Activated B cell treated with CpG ODN at 0.5 μM for 24 hours (primary cell): Measurements from ENCODE around the gene CARD6. TPM values are rescaled to one million over a fixed set of nuclear protein-coding genes. Genes with fewer than 3 reads are reported as not detected.
"Not testable (repeated sequence)": the region's sequence is repeated elsewhere in the genome, so short reads cannot be mapped to it uniquely, and the experiment has no call there.

Experiments
- ATAC-seq: fragments of 200-7000 bp; cut with Tn5 transposase; one replicate; pipeline ENCODE4 v1.10.0; 2021; ENCODE audit warnings: low read depth, mild to moderate bottlenecking, moderate library complexity
- CTCF ChIA-PET: fragments of 350-600 bp; sonication (Branson Sonifier 250); formaldehyde crosslinking; loops from one replicate; lab custom pipeline; 2021; ENCODE audit warnings: antibody characterized with exemption; lab: Charles Lee
- POLR2A ChIA-PET: fragments of 350-600 bp; sonication (Branson Sonifier 250); formaldehyde crosslinking; loops from one replicate; lab custom pipeline; 2021; ENCODE audit warnings: antibody characterized with exemption; lab: Charles Lee
- DNase-seq: peaks from one replicate; pipeline ENCODE4 v3.0.0; 2022
- H3K27ac Mint-ChIP-seq: one replicate; pipeline ENCODE4 v1.8.0; 2020; ENCODE audit warnings: mixed read lengths
- H3K27me3 Mint-ChIP-seq: one replicate; pipeline ENCODE4 v1.8.0; 2021; ENCODE audit warnings: mixed read lengths
- H3K36me3 Mint-ChIP-seq: one replicate; pipeline ENCODE4 v1.8.0; 2021; ENCODE audit warnings: low read depth, mixed read lengths
- H3K4me1 Mint-ChIP-seq: one replicate; pipeline ENCODE4 v1.8.0; 2021; ENCODE audit warnings: mixed read lengths
- H3K4me3 Mint-ChIP-seq: one replicate; pipeline ENCODE4 v1.8.0; 2020; ENCODE audit warnings: mild to moderate bottlenecking, mixed read lengths
- H3K9me3 Mint-ChIP-seq: one replicate; pipeline ENCODE4 v1.8.0; 2020; ENCODE audit warnings: mixed read lengths
- CTCF ChIP-seq: fragments of 200-600 bp; IDR thresholded peaks from one replicate; pipeline ENCODE4 v1.8.0; 2022; ENCODE audit warnings: antibody characterized with exemption, mild to moderate bottlenecking
- intact Hi-C: fragments of 100-400 bp; cut with micrococcal nuclease; formaldehyde crosslinking; loops from one replicate; pipeline ENCODE4 v1.15.1; 2024
- total RNA-seq: library from RNA; stranded (reverse); gene quantifications from 2 replicates; pipeline ENCODE4 v1.2.3, GENCODE V29; 2022

Gene CARD6
- total RNA-seq, 1 donor from 2014 or later = 4.3 TPM

GRCh38 chr5:40846371-40846770 lies 5.2 kb downstream of the CARD6 start:
- Mint-ChIP-seq H3K36me3 (no peaks in the 10 kb centered on the region), H3K27me3 (no peaks in the 10 kb centered on the region), H3K4me1 (peaks cover 15% of the 10 kb centered on the region), H3K27ac (no peak overlapping the region), H3K9me3 (no peaks in the 10 kb centered on the region), H3K4me3 (no peak overlapping the region)
- ChIA-PET CTCF (no interaction called here), POLR2A (no interaction called here)
- no peak for TF ChIP-seq CTCF
- DNase-seq = no peak
- intact Hi-C loops = no loop called here
- no peak for ATAC-seq

DNA sequence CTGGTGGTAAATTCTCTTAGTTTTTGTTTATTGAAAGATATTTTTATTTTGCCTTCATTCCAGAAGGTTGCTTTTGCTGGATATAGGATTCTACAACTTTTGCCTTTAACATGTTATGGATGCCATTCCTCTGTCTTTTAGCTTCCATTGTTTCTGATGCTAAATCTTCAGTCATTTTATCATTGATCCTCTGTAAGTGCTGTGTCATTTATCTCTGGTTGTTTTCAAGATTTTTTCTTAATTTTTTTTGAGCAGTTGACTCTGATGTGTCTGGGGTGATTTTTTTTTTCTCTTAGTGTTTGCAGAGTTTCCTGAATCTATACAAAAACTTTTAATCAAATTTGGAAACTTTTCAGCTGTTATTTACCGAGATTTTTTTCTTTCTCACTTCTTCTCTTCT lies 6.4 kb downstream of the CARD6 start:
- Mint-ChIP-seq H3K9me3 (no peaks in the 10 kb centered on the region), H3K27me3 (no peaks in the 10 kb centered on the region), H3K4me3 (no peak overlapping the region), H3K4me1 (peaks cover 9% of the 10 kb centered on the region), H3K36me3 (no peaks in the 10 kb centered on the region), H3K27ac (no peak overlapping the region)
- no peak for DNase-seq
- TF ChIP-seq CTCF = no peak
- intact Hi-C loops = no loop called here
- no peak for ATAC-seq
- ChIA-PET POLR2A (no interaction called here), CTCF (interaction anchor here (0.6 kb wide), 1 partner anchor 30 kb away, joined by 3 read pairs; no protein-coding TSS in a partner anchor)

- ChIA-PET CTCF (interaction anchor here (0.6 to 1.3 kb wide), 2 partner anchors 25 to 96 kb away, joined by 3 read pairs; no protein-coding TSS in a partner anchor), POLR2A (no interaction called here)
- DNase-seq (no peak), ATAC-seq (no peak)
- Mint-ChIP-seq H3K27ac (no peak overlapping the region), H3K36me3 (no peaks in the 10 kb centered on the region), H3K4me1 (peaks cover 9% of the 10 kb centered on the region), H3K27me3 (no peaks in the 10 kb centered on the region), H3K9me3 (no peaks in the 10 kb centered on the region), H3K4me3 (no peak overlapping the region)
- intact Hi-C loops = no loop called here
- no peak for TF ChIP-seq CTCF
These were observed 12.5 kb downstream of the CARD6 start for GRCh38 chr5:40853632-40854192.

GRCh38 chr5:40860711-40861110 lies 19.5 kb downstream of the CARD6 start:
- POLR2A ChIA-PET = no interaction called here
- Mint-ChIP-seq H3K36me3 (no peaks in the 10 kb centered on the region), H3K27ac (no peak overlapping the region), H3K4me1 (no peaks in the 10 kb centered on the region), H3K9me3 (peaks cover 11% of the 10 kb centered on the region), H3K4me3 (no peak overlapping the region), H3K27me3 (no peaks in the 10 kb centered on the region)
- CTCF ChIA-PET = interaction anchor here (0.6 kb wide), 1 partner anchor 58 kb away, joined by 3 read pairs; no protein-coding TSS in a partner anchor
- ATAC-seq (no peak), DNase-seq (no peak)
- no peak for TF ChIP-seq CTCF
- intact Hi-C loops = no loop called here

- DNase-seq, H3K27ac Mint-ChIP-seq, POLR2A ChIA-PET, CTCF ChIA-PET, intact Hi-C loops, H3K27me3 Mint-ChIP-seq, H3K4me1 Mint-ChIP-seq, H3K36me3 Mint-ChIP-seq, H3K4me3 Mint-ChIP-seq, ATAC-seq: not testable (repeated sequence)
- peaks cover 11% of the 10 kb centered on the region for H3K9me3 Mint-ChIP-seq
These were observed 23.8 kb downstream of the CARD6 start for GRCh38 chr5:40865004-40865403.

GRCh38 chr5:40866844-40867243 lies 25.7 kb downstream of the CARD6 start:
- ChIA-PET CTCF (no interaction called here), POLR2A (no interaction called here)
- DNase-seq (no peak), ATAC-seq (no peak)
- Mint-ChIP-seq H3K4me3 (no peak overlapping the region), H3K27ac (no peak overlapping the region), H3K27me3 (peaks cover 6% of the 10 kb centered on the region), H3K36me3 (no peaks in the 10 kb centered on the region), H3K9me3 (peaks cover 11% of the 10 kb centered on the region), H3K4me1 (no peaks in the 10 kb centered on the region)
- no peak for TF ChIP-seq CTCF
- intact Hi-C loops = no loop called here
